Measurements from ENCODE around the gene FRS3. TPM values are rescaled to one million over a fixed set of nuclear protein-coding genes. Genes with fewer than 3 reads are reported as not detected.

The FRS3 gene
- polyA plus RNA-seq, 3 donors, result 6.0 to 9.2 (median 8.6) TPM

DNA sequence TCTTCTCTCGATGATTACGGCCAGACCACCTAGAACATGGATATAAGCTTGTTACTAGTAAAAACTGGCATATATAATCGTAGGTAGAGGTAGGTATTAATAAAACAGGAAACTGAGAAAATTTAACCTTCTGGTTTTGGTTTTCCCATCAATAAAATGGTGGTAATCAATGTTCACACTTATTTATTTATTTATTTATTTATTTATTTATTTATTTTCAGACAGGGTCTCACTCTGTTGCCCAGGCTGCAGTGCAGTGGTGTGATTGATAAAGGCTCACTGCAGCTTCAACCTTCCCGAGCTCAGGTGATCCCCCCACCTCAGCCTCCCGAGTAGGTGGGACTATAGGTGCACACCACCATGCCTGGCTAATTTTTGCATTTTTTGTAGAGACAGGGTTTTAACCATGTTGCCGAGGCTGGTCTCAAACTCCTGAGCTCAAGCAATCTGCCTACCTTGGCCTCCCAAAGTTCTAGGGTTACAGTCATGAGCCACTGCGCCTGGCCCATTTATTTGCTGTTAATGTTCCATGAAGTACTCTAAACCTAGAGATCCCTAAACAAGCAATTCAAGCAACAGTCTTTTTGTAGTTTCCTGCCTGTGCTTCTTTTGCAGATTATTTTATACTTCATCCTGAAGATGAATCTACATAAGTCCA lies 19.3 kb upstream of the FRS3 start:
- peak; percentile 36 for DNase-seq

DNA sequence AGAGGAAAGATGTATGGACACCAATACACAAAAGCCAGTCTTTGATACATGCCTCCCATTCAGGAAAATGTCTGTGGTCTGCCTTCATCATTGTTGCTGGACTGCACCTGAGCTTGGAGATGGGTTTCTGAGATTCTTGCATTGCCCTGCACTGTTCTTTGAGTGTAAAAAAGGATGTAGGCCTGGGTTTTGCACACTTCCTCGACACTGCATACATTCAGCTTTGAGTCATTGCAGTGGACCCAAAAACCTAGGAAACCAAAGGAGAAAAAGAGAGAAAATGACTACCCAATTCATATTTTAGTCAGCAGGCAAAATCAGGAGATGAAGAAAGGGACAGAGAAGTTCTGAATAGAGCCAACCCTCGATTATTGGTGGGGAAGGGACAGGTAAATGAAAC lies 16.8 kb upstream of the FRS3 start:
- DNase-seq, result no peak

GRCh38 chr6:41791984-41792383 lies 12.3 kb upstream of the FRS3 start:
- no peak for DNase-seq

- no peak for DNase-seq
These were observed 11.6 kb upstream of the FRS3 start for GRCh38 chr6:41791305-41791704.

DNA sequence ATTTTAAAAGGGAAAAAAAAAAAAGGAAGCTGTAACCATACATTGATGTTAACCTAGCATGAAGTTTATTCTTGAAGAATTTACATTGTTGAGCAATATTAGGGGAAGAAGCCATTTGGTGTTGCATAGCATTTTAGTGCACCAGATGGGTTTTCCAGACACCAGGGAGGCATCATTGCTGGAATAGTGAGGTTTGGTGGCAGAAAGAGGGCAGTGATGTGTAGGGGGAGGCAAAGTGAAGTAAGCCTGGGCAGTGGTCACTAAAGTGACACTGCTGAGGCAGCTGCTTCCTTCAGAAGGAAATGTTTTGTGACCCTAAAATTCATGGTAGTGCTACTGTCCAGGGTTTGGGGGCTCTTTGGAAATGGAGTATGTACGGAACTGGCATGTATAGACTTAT lies 10.3 kb upstream of the FRS3 start:
- DNase-seq, result no peak

- DNase-seq, result no peak
These were observed 9.7 kb upstream of the FRS3 start for GRCh38 chr6:41789390-41789724.

GRCh38 chr6:41787219-41787917 lies 7.7 kb upstream of the FRS3 start, which contains the start of gene TOMM6:
TSS of gene TOMM6 (plus strand) at chr6:41787694. CDS start at chr6:41787698, 4 bp downstream.
- DNase-seq, result peak; percentile 96

GRCh38 chr6:41786451-41787218 lies 6.9 kb upstream of the FRS3 start:
- DNase-seq, result peak; percentile 88

DNA sequence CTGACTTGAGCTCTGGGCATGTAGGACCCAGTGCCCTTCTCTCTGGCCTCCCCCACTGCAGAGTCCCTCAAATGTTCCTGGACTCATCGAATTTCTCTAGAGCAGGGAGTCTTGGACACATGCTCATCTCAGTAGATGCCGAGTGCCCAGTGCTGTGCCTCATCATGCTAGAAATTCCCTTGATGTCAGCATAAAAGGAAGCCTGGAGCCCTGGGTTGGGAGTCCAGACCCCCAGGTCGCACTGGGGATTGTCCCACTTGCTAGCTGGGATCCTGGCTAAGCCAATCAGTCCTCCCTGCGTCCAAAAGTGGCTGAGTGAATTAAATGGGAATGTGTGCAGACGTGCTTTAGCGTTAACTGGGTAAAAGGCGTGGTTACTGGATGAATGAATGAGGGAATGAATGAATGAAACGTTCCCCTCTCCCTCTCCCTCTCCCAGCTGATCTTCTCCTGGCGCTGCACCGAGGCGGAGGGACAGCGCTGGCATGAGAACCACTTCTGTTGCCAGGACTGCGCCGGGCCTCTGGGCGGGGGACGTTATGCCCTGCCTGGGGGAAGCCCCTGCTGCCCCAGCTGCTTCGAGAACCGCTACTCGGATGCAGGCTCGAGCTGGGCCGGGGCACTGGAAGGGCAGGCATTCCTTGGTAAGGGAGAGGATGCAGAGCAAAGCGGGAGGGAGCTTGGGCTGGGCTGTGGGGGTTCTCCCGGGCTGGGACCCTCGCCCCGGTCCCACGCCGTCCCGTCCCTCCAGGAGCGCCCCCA lies 6.2 kb upstream of the FRS3 start:
- DNase-seq, result peak; percentile 21

DNA sequence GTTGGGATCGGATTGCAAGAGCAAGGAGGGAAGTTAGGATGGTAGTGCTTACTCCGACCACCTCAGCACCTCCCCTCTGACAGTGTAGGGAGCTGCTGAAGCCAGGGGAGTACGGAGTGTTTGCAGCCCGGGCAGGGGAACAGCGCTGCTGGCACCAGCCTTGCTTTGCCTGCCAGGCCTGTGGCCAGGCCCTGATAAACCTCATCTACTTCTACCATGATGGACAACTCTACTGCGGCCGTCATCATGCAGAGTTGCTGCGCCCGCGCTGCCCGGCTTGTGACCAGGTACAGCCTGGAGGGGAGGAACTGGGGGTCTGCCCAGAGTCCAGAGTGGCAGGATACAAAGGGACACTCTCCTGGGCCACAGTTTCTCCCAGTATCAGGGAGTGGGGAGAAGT lies 5.6 kb upstream of the FRS3 start:
- no peak for DNase-seq

GRCh38 chr6:41784581-41785171 lies 5.0 kb upstream of the FRS3 start:
- no peak for DNase-seq

DNA sequence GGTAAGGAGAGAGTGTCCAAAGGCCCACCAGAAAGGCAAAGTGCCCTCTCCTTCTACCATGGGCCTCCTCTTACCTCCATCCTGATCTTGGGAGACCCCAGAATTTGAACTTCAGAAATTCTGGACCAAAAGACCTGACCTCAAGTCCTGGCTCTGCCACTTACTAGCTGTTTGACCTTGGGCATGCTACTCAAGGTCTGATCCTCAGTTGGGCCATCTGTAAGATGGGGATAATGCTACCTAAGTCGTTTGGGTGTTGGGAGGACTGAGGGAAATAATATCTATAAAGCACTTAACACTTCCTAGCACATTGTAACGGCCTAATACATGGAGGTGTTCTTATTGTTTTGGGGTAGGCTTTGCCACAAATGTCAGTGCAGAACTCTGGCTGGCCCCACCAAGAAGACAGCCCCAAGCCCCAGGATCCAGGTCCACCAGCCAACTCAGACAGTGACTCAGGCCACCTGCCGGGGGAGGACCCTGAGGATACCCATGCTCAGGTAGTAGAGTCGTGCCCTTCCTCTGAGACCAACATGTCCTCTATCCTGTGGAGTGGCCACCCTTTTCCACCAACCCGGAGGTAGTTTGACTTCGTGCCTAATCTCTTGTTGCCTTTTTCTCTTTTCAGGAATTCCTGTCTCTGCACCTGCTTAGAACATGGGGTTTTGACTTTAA lies 3.5 kb upstream of the FRS3 start:
- DNase-seq, result no peak

- no peak for DNase-seq
These were observed 1.6 kb upstream of the FRS3 start for GRCh38 chr6:41781366-41781730.

GRCh38 chr6:41780551-41781365 lies 1.1 kb upstream of the FRS3 start, which contains the start of gene PRICKLE4:
TSS of gene PRICKLE4 (plus strand) at chr6:41780782. CDS start at chr6:41783474, 2,692 bp downstream.
- peak; percentile 26 for DNase-seq

DNA sequence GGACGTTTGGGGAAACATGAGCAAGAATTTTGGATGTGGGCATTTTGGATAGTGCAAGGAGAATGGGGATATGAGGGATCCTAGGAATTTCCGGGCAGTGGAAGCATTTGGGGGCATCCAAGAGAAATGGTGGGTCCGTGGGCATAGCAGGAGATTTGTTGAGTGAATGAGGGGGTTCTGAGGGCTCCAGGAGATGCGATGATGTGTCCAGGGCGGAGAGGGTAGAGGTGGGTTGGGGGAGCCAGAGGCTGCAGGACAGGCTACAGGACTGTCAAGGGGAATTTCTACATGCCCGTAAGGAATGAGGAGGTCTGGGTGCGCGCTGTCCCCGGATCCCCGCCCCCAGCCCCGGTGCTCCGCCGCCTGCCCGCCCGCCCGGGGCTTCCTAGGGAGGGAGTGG lies 364 bp downstream of the FRS3 start:
- DNase-seq, result no peak

- no peak for DNase-seq
These were observed 805 bp downstream of the FRS3 start for GRCh38 chr6:41778895-41779294.

GRCh38 chr6:41777551-41778285 lies 2.0 kb downstream of the FRS3 start:
- no peak for DNase-seq

DNA sequence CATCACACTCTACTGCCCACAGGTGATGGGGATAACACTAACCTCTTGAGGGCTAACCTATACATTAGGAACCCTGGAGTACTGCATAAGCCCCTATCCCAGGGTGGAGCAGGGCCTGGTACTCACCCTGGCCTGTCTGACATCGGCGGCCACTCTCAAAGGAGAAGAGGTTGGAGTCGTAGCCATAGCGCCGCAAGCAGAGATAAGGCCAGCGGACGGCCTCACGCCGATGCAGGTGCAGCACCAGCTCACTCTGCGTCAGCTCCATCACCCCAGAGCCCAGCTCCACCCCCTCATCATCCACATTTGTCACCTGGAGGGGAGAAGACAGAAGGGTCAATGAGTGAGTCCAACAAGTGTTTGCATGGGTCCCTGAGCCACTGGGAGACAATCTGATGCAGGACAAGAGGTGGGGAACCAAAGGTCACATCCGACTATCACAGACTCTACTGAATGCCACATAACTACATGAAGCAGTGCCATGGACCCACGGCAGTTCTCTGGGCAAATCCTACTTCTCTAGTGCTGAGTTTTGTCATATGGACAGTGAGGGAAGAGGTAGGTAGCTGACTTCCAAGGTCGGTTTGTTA lies 4.3 kb downstream of the FRS3 start:
- DNase-seq, result no peak

GRCh38 chr6:41774841-41775240 lies 4.9 kb downstream of the FRS3 start:
- DNase-seq, result no peak
